ENCODE results near the gene CHCHD6. TPM values are rescaled to one million over a fixed set of nuclear protein-coding genes. Genes with fewer than 3 reads are reported as not detected.

The CHCHD6 gene
- total RNA-seq, 1 experiment from 2014 or later, result 33.0 TPM

DNA sequence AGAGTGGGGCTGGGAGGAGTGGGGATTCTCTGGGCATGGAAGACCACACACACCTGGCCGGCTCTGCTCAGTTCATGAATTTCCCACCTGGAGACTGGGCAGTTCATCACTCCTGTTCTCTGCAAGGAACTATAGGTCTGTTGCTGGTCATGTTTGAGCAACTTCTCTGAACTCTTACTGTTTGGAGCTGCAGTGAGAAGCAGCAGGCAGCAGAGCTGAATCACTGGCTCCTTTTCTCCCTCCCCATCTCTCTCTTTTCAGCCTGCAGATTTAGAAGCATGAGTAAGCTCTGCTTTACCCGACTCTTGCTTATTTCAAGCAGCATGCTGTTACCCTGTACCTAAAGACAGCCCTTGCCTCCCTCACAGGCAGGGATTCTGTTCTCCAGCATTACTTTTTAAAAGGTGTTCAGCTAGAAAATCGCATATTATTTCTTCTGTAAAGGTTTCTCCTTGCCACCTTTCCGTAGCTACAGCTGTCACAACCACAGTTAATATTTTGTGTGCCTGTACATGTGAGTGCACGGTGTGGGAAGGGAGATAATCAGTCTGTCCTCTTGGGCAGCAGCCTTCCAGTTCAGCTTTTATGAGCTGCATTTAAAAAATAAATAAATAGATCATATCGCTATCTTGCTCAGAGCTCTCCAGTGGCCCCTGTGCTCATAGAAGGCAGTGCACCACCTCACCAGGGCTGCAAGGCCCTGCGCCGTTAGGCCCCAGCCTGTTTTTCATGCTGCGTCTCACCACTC is 131.6 kb downstream of the CHCHD6 start:
- intact Hi-C loops (cut with micrococcal nuclease), result loop anchor here (5.0 kb wide), 2 partner anchors 83 to 147 kb away; partner anchors contain the start of gene PLXNA1
- ChIA-PET CTCF (interaction anchor here (1.0 kb wide), 1 partner anchor 147 kb away, joined by 4 read pairs; the partner anchor contains the start of gene PLXNA1), POLR2A (ENCODE audit: unreplicated experiment) (interaction anchor here (0.5 kb wide), 1 partner anchor 18 kb away, joined by 3 read pairs; no protein-coding TSS in a partner anchor)
- BruUV-seq (replicated peaks), result no TSS peak
- Histone ChIP-seq H3K36me3 (ENCODE audit: low read depth, low read length) (no peaks in the 10 kb centered on the region), H3K4me2 (ENCODE audit: low read length) (peak overlapping the region; percentile 43), H3K27me3 (ENCODE audit: low read length) (no peaks in the 10 kb centered on the region), H3K9me3 (ENCODE audit: low read length) (no peaks in the 10 kb centered on the region), H3K4me1 (ENCODE audit: insufficient read depth, low read length) (peaks cover 17% of the 10 kb centered on the region), H3K27ac (ENCODE audit: low read length) (peak overlapping the region; percentile 61), H3F3A (ENCODE audit: low read length, unreplicated experiment) (no peaks in the 10 kb centered on the region), H2AFZ (ENCODE audit: low read length) (no peak overlapping the region), H3K4me3 (ENCODE audit: low read length) (no peak overlapping the region), H3K9ac (ENCODE audit: low read length) (no peak overlapping the region), H4K20me1 (ENCODE audit: low read length) (no peaks in the 10 kb centered on the region), H3K9me2 (replicated peaks; ENCODE audit: low read length) (no peaks in the 10 kb centered on the region), H3K79me2 (ENCODE audit: low read length) (no peaks in the 10 kb centered on the region)
- ATAC-seq, result peak; percentile 74
- peak; percentile 46 for DNase-seq
- no peak for TF ChIP-seq EZH2phosphoT487 (IDR thresholded peaks at IDR 0.05; ENCODE audit: borderline replicate concordance, low read length)
- no peak for TF ChIP-seq EZH2 (IDR thresholded peaks at IDR 0.05; ENCODE audit: low read length, unreplicated experiment)
- TF ChIP-seq, protein P1, sequence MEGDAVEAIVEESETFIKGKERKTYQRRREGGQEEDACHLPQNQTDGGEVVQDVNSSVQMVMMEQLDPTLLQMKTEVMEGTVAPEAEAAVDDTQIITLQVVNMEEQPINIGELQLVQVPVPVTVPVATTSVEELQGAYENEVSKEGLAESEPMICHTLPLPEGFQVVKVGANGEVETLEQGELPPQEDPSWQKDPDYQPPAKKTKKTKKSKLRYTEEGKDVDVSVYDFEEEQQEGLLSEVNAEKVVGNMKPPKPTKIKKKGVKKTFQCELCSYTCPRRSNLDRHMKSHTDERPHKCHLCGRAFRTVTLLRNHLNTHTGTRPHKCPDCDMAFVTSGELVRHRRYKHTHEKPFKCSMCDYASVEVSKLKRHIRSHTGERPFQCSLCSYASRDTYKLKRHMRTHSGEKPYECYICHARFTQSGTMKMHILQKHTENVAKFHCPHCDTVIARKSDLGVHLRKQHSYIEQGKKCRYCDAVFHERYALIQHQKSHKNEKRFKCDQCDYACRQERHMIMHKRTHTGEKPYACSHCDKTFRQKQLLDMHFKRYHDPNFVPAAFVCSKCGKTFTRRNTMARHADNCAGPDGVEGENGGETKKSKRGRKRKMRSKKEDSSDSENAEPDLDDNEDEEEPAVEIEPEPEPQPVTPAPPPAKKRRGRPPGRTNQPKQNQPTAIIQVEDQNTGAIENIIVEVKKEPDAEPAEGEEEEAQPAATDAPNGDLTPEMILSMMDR (conservative IDR thresholded peaks at IDR 0.05; ENCODE audit: low read depth, low read length), result no peak

DNA sequence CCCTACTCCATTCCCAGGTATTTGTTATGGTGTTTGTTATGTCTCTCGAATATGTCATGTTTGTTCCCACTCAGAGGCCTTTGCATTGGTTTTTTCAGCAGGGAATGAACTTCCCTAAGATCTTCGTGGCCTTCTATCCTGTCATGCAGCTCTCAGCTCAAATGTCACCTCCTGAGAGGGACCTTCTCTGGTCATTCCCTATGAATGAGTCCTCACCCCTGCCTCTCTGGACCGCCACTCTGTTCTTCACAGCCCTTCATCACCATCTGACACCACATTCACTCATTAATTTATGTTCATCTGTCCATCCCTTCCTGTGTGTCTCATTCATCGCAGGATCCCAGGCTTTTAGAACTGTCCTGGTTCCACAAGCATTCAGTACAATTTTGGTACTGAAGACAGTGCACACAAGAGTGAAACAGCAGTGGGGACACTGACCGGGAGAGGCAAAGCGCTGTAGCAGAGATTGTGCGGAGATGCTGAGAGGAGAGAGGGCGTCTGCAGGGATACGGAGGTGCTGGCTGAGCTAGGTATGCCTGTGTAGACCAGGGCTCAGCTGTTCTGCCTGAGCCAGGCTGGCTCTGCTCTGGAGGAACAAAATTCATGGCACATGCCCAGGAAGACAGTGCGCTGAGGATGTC is 132.3 kb downstream of the CHCHD6 start:
- no TSS peak for BruUV-seq (replicated peaks)

More for the DNA sequence above, 132.3 kb downstream of the CHCHD6 start:
- Histone ChIP-seq H3K79me2 (ENCODE audit: low read length) (no peaks in the 10 kb centered on the region), H4K20me1 (ENCODE audit: low read length) (no peaks in the 10 kb centered on the region), H3K36me3 (ENCODE audit: low read depth, low read length) (no peaks in the 10 kb centered on the region), H3K27me3 (ENCODE audit: low read length) (no peaks in the 10 kb centered on the region), H3K9me3 (ENCODE audit: low read length) (no peaks in the 10 kb centered on the region), H3K27ac (ENCODE audit: low read length) (no peak overlapping the region), H2AFZ (ENCODE audit: low read length) (no peak overlapping the region), H3K4me1 (ENCODE audit: insufficient read depth, low read length) (peaks cover 17% of the 10 kb centered on the region), H3K4me3 (ENCODE audit: low read length) (no peak overlapping the region), H3K9ac (ENCODE audit: low read length) (no peak overlapping the region), H3K4me2 (ENCODE audit: low read length) (no peak overlapping the region), H3F3A (ENCODE audit: low read length, unreplicated experiment) (no peaks in the 10 kb centered on the region), H3K9me2 (replicated peaks; ENCODE audit: low read length) (no peaks in the 10 kb centered on the region)
- ChIA-PET CTCF (interaction anchor here (1.0 kb wide), 1 partner anchor 146 kb away, joined by 4 read pairs; the partner anchor contains the start of gene PLXNA1), POLR2A (ENCODE audit: unreplicated experiment) (no interaction called here)
- ATAC-seq, result no peak
- no peak for DNase-seq
- TF ChIP-seq EZH2 (IDR thresholded peaks at IDR 0.05; ENCODE audit: low read length, unreplicated experiment), result no peak
- TF ChIP-seq EZH2phosphoT487 (IDR thresholded peaks at IDR 0.05; ENCODE audit: borderline replicate concordance, low read length), result no peak
- TF ChIP-seq, protein P1 (conservative IDR thresholded peaks at IDR 0.05; ENCODE audit: low read depth, low read length), result no peak
- intact Hi-C loops (cut with micrococcal nuclease), result loop anchor here (5.0 kb wide), 2 partner anchors 84 to 146 kb away; partner anchors contain the start of gene PLXNA1

All from PC-3 (cell line).